HG02981 (cell line): ENCODE data around the gene ARMH1.
"Not testable (repeated sequence)": the region's sequence is repeated elsewhere in the genome, so short reads cannot be mapped to it uniquely, and the experiment has no call there.

Experiments
- ATAC-seq: cut with Tn5 transposase; IDR thresholded peaks from one replicate; pipeline ENCODE4 v1.9.1; 2021; ENCODE audit warnings: mild to moderate bottlenecking, moderate library complexity; ENCODE audit not compliant: unreplicated experiment

ARMH1 gene

GRCh38 chr1:44664730-44665370, 9.7 kb upstream of the ARMH1 start:
- no peak for ATAC-seq

DNA sequence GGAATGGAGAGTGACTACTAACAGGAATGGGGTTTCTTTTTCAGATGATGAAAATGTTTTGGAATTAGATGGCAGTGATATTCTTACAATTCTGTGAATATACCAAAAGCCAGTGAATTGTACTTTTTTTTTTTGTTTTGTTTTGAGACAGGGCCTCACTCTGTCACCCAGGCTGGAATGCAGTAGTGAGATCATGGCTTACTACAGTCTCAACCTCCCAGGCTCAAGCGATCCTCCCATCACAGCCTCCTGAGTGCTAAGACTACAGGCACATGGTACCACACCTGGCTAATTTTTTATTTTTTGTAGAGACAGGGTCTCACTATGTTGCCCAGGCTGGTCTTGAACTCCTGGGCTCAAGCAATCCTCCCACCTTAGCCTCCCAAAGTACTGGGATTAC, 7.8 kb upstream of the ARMH1 start:
- ATAC-seq, result not testable (repeated sequence)

DNA sequence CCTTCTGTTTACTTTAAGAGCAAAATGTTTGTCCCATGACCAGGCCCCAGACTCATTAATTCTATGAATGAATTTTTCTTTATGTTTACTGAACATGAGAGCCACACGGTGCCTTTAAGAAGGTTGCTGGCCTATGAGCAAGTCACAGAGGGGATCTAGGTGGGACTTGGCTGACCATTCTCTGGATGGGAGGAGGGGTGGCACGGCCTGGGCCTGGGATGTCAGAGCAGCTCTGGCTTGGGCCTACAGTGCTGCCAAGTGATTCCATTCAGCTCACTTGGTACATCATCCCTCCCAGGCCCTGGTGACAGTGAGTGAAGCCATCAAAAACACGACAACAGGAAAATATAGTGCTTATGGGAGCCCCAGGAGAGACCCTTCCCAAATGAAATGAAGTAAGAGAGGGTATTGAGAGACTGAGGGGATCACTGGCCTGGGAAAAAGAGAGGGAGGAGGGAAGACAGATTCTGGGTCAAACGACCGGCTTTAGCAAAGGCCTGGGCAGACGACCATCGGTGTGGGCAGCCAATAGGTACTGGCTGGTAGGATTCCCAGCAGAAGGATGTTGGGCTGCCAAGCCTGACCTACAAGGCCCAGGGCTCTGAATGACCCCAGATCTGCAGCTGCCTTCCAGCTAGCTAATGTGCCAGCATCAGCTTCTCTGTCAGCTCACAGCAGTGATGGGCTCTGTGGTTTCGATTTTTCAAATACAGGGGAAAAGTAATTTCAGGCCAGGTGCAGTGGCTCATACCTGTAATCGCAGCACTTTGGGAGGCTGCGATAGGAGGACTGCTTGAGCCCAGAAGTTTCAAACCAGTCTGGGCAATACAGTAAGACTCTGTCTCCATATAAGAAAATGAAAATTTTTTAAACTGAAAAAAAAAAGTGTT, 3.5 kb upstream of the ARMH1 start:
- ATAC-seq, result no peak

GRCh38 chr1:44672254-44672955, 2.1 kb upstream of the ARMH1 start:
- no peak for ATAC-seq

DNA sequence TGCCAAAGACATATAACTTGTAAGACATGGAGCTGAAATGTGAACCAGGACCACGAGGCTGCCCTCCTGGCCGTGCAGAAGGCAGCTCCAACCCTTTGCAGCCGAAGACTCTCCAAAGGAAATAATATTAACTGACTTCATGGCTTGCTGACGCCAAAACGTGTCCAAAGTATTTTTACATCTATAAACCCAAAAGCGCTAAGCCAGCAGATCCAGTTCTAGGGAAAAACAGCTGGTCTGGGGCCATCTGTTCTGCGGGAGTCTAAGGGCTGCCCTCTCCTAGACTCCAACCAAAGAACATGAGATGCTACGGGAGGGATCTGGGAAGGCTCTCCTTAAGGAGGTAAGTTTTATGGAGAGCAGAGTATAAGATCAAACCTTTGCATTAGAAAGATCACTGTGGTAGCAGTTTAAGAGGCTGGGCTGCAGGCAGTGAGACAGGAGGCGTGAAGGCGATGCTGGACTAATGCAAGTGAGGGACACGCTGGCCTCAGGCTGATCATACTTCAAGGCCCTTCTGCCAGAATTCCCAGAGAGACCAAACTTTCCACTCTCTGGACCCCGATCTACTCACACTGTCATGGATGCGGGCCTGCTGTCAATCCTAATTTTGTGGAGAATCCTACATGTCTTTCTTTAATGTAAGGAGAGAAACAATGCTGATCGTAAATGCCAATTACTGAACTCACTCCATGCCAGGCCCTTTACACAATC, 1.4 kb upstream of the ARMH1 start:
- no peak for ATAC-seq

DNA sequence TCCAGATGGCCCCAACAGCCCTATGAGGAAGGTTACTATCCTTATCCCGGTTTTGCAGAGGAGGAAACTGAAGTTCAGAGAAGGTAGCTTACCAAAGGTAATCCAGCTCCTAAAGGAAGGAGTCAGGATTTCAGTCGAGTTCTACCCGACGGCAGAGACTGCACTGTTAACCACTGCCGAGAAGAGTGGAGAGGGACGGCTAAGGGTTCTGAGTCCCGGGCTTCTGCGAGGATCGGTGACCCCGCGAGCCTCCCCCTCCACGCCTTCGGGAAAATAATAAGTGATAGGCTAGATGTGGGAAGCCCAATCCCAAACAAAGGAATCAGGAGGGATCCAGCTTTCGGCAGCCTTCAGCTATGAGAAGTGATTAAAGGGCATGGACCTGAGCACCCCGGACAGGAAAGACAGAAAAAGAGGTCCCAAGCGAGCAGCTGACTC, 820 bp upstream of the ARMH1 start:
- peak; percentile 2 for ATAC-seq

GRCh38 chr1:44675186-44675585, 672 bp downstream of the ARMH1 start:
- no peak for ATAC-seq

GRCh38 chr1:44676484-44677200, 2.1 kb downstream of the ARMH1 start:
- ATAC-seq, result no peak

DNA sequence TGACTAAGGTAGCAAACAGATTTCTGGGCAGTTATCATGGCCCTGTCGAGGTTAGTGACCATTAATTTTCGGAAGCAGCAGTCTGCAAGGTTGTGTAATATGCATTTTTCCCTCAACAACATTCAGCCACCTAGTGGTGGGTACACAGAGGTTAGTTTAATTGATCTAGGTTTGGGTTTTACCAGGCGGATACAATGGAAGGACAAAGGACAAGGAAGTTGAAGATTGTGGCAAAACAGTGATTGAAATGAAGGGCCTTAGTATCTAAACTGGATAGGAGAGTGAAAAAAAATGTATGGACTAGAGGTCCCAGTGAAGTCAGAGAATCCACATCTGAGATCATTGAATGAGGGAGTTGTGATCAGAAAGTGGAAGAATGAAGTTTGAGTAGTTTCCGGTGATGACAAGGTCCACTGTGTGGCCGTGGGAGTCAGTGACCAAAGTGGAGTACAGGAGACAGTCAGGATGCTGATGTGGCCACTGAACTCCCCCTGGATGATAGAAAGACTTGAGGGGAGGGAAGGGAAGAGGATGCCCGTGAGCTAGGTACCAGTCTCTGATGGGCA, 2.8 kb downstream of the ARMH1 start:
- ATAC-seq, result no peak

- no peak for ATAC-seq
These were observed 3.6 kb downstream of the ARMH1 start for GRCh38 chr1:44678120-44678519.

DNA sequence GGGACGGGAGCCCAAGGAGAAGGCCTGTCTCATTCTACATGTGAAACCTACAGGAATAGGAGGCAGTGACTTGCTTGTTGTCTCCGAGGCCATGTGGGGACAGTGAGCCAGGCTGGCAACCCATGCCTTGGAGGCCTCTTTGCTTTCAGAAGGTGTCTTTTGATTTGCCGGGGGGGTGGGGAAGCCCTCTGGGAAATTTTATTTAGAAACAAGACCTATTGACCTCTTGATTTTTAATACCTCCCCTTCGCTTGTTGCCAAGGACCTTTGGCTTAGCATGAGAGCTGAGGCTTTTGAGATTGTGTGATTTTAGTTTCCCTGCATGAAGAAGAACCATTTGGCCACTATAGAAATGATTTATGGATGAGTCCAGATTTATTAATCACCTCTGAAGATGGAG, 4.1 kb downstream of the ARMH1 start:
- no peak for ATAC-seq

GRCh38 chr1:44679468-44679867, 5.0 kb downstream of the ARMH1 start:
- no peak for ATAC-seq

GRCh38 chr1:44681905-44682882, 7.7 kb downstream of the ARMH1 start:
- no peak for ATAC-seq

GRCh38 chr1:44682883-44683265, 8.4 kb downstream of the ARMH1 start:
- ATAC-seq, result no peak

DNA sequence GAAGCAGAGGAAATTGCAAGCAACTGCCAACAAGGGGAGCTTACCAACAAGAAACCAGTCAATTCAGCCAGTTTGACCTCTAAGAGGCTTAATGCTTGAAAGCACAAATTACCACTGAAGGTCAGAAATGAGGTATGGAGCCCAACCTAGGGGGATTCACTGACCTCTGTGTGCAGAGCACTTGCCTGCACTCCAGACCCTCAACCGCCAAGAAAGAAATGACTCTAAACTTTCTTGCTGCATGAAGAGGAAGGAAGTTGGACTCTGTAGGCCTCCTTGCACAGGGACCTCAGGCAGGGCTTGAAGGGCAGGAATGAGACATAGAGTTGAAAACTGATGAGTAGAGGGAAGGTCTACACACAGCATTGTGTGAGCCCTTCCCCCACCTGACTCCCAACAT, 10.0 kb downstream of the ARMH1 start:
- ATAC-seq, result peak; percentile 86

DNA sequence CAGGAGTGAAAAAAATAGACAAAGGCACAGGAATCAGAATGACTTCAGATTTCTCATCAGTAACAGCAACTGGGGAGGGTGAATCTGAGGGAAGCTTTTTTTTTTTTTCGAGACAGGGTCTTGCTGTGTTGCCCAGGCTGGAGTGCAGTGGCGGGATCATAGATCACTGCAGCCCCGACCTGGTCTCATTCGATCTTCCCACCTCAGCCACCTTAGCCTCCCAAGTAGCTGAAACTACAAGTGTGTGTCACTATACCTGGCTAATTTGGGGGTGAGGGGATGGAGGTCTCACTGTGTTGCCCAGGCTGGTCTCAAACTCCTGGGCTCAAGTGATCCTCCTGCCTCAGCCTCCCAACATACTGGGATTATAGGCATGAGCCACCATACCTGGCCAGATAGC, 10.7 kb downstream of the ARMH1 start:
- no peak for ATAC-seq

- ATAC-seq, result no peak
These were observed 11.4 kb downstream of the ARMH1 start for GRCh38 chr1:44685881-44686280.

DNA sequence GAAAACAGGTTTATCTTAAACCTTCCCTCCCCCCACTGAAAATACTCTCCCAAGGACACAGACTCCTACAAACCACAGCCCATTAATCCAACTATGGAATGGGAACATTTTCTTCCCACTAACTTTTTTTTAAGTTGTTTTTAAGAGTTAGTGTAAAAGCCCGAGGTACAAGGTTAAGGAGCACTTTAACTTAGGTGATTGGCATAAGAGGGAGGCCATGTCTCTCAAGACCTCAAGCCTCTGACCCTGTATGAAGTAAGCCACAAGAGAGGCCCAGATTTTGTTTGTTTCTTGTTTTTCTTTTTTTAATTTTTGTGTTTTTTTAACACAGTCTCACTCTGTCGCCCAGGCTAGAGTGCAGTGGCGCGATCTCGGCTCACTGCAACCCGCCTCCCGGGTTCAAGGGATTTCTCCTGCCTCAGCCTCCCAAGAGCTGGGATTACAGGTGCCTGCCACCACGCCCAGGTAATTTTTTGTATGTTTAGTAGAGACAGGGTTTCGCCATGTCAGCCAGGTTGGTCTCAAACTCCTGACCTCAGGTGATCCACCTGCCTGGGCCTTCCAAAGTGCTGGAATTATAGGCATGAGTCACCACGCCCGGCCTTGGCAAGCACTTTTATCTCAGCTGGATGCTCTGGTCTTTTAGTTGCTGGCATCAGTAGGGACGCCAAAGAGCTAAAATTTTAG, 14.4 kb downstream of the ARMH1 start:
- ATAC-seq, result no peak

- no peak for ATAC-seq
These were observed 14.9 kb downstream of the ARMH1 start for GRCh38 chr1:44689447-44689765.
